Esophagus muscularis mucosa (tissue), 4 donors: ENCODE measurements around the gene AJAP1. TPM values are rescaled to one million over a fixed set of nuclear protein-coding genes. Genes with fewer than 3 reads are reported as not detected.

Experiments
- DNase-seq: peaks from one replicate; pipeline ENCODE4 v3.0.0-alpha.2; 2017; ENCODE audit errors: extremely low spot score
- H3K27ac ChIP-seq, 4 donors: fragments of 200-600 bp; sonication (generic); replicated peaks in 1 of 4; 1 replicate in 3 of 4; 2 replicates in 1 of 4; pipeline ENCODE4 v1.5.1; 2016 to 2019; ENCODE audit warnings: mild to moderate bottlenecking in 1 of 4
- H3K27me3 ChIP-seq, 4 donors: fragments of 200-600 bp; sonication (generic); one replicate each; pipeline versions ENCODE4 v1.5.1 to v1.6.0; 2016 to 2019
- H3K36me3 ChIP-seq, 4 donors: fragments of 200-600 bp; sonication (generic); one replicate each; pipeline ENCODE4 v1.5.1; 2016 to 2019
- H3K4me1 ChIP-seq, 4 donors: fragments of 200-600 bp; sonication (generic); one replicate each; pipeline ENCODE4 v1.5.1; 2016 to 2019
- H3K4me3 ChIP-seq, 4 donors: fragments of 200-600 bp; sonication (generic); 1 replicate in 2 of 4; 2 replicates in 2 of 4; pipeline ENCODE4 v1.5.1; 2016 to 2019; ENCODE audit warnings: mild to moderate bottlenecking in 4 of 4, moderate library complexity in 1 of 4
- H3K9me3 ChIP-seq, 4 donors: fragments of 200-600 bp; sonication (generic); 1 replicate in 3 of 4; 2 replicates in 1 of 4; pipeline ENCODE4 v1.5.1; 2016 to 2019
- CTCF ChIP-seq, 3 experiments: fragments of 200-600 bp in 2 of 3; fragments of 450-650 bp in 1 of 3; sonication (generic) in 2 of 3; IDR thresholded peaks; one replicate each; pipeline ENCODE4 v1.5.1; 2017 to 2019; ENCODE audit warnings: antibody characterized with exemption in 3 of 3, mild to moderate bottlenecking in 2 of 3, moderate library complexity in 1 of 3
- EP300 ChIP-seq: sonication (generic); formaldehyde crosslinking; IDR thresholded peaks from one replicate; pipeline ENCODE4 v1.6.1; 2017; ENCODE audit warnings: antibody characterized with exemption
- POLR2A ChIP-seq: fragments of 450-650 bp; IDR thresholded peaks from one replicate; pipeline ENCODE4 v1.6.1; 2017; ENCODE audit warnings: antibody characterized with exemption, moderate library complexity, mild to moderate bottlenecking, low read depth
- POLR2AphosphoS5 ChIP-seq, 2 donors: sonication (generic); formaldehyde crosslinking; IDR thresholded peaks; one replicate each; pipeline ENCODE4 v1.6.1; 2017; ENCODE audit warnings: antibody characterized with exemption in 2 of 2
- WGBS: methylation state at CpG from one replicate; pipeline ENCODE4 v1.1.5; 2018; 5-methylcytosine and 5-hydroxymethylcytosine counted together
- intact Hi-C: fragments of 100-400 bp; cut with DNase I; formaldehyde crosslinking; loops from one replicate; pipeline ENCODE4 v1.15.1; 2023
- total RNA-seq, 4 donors: library from RNA; depleted of rRNA; stranded (reverse); fragments of >200 nt; gene quantifications; one replicate each; pipeline versions ENCODE4 v1.1.0 to v1.2.1, GENCODE V29; 2016

Gene AJAP1
- total RNA-seq, 4 donors from 2014 or later: 0.40 to 0.84 (median 0.54) TPM

GRCh38 chr1:4684136-4684535 is 29.7 kb downstream of the AJAP1 start:
- no peaks in the 10 kb centered on the region for H3K36me3 ChIP-seq
- WGBS: 78% methylated on average over 8 of the region's 8 CpGs
- H3K4me1 ChIP-seq: no peaks in the 10 kb centered on the region
- intact Hi-C loops: no loop called here
- no peak overlapping the region for H3K27ac ChIP-seq
- H3K4me3 ChIP-seq: no peak overlapping the region
- no peak for DNase-seq
- peaks cover 0 to 65% (median 0%) of the 10 kb centered on the region in 4 donors for H3K27me3 ChIP-seq
- TF ChIP-seq POLR2AphosphoS5 (IDR thresholded peaks at IDR 0.05) (no peak), POLR2A (no peak), EP300 (no peak), CTCF (IDR thresholded peaks at IDR 0.05) (no peak)
- peaks cover 0 to 15% (median 15%) of the 10 kb centered on the region in 4 donors for H3K9me3 ChIP-seq

GRCh38 chr1:4684864-4685522 is 30.6 kb downstream of the AJAP1 start:
- intact Hi-C loops: no loop called here
- Histone ChIP-seq H3K27me3 (peaks cover 0 to 67% (median 0%) of the 10 kb centered on the region in 4 donors), H3K36me3 (no peaks in the 10 kb centered on the region), H3K4me3 (no peak overlapping the region), H3K9me3 (peaks cover 0 to 8% (median 6%) of the 10 kb centered on the region in 4 donors), H3K4me1 (no peaks in the 10 kb centered on the region), H3K27ac (no peak overlapping the region)
- DNase-seq: no peak
- TF ChIP-seq CTCF (IDR thresholded peaks at IDR 0.05) (no peak), EP300 (no peak)
- 44% methylated on average over 6 of the region's 7 CpGs for WGBS

- H3K27me3 ChIP-seq: peaks cover 0 to 63% (median 0%) of the 10 kb centered on the region in 4 donors
- no peak for DNase-seq
- H3K9me3 ChIP-seq: peaks cover 0 to 3% (median 1%) of the 10 kb centered on the region in 4 donors
- TF ChIP-seq EP300 (no peak), CTCF (IDR thresholded peaks at IDR 0.05) (no peak), POLR2A (no peak), POLR2AphosphoS5 (IDR thresholded peaks at IDR 0.05) (no peak)
- no peak overlapping the region for H3K4me3 ChIP-seq
- H3K36me3 ChIP-seq: no peaks in the 10 kb centered on the region
- no peaks in the 10 kb centered on the region for H3K4me1 ChIP-seq
- H3K27ac ChIP-seq: no peak overlapping the region
- WGBS: 87% methylated on average over 6 of the region's 6 CpGs
- intact Hi-C loops: no loop called here
Observed at GRCh38 chr1:4685523-4685865, 31.1 kb downstream of the AJAP1 start.

GRCh38 chr1:4687943-4688342 is 33.5 kb downstream of the AJAP1 start:
- no peaks in the 10 kb centered on the region for H3K9me3 ChIP-seq
- no peak overlapping the region for H3K27ac ChIP-seq
- no peaks in the 10 kb centered on the region for H3K36me3 ChIP-seq
- intact Hi-C loops: no loop called here
- 94% methylated on average over 9 of the region's 11 CpGs for WGBS
- peaks cover 0 to 44% (median 0%) of the 10 kb centered on the region in 4 donors for H3K27me3 ChIP-seq
- TF ChIP-seq EP300: no peak
- TF ChIP-seq POLR2A: no peak
- no peak for TF ChIP-seq POLR2AphosphoS5 (IDR thresholded peaks at IDR 0.05)
- no peak for TF ChIP-seq CTCF (IDR thresholded peaks at IDR 0.05)
- no peaks in the 10 kb centered on the region for H3K4me1 ChIP-seq
- no peak overlapping the region for H3K4me3 ChIP-seq
- DNase-seq: no peak
